GM12873 (cell line): ENCODE results near the gene MEX3A.

ENCODE experiments used
- CTCF ChIP-seq: IDR thresholded peaks from 2 replicates; pipeline ENCODE4 v1.5.1; 2012; ENCODE audit warnings: low read depth, mild to moderate bottlenecking, moderate library complexity, low read length, control low read depth; ENCODE audit not compliant: insufficient read depth; ENCODE audit errors: missing control alignments

MEX3A gene

DNA sequence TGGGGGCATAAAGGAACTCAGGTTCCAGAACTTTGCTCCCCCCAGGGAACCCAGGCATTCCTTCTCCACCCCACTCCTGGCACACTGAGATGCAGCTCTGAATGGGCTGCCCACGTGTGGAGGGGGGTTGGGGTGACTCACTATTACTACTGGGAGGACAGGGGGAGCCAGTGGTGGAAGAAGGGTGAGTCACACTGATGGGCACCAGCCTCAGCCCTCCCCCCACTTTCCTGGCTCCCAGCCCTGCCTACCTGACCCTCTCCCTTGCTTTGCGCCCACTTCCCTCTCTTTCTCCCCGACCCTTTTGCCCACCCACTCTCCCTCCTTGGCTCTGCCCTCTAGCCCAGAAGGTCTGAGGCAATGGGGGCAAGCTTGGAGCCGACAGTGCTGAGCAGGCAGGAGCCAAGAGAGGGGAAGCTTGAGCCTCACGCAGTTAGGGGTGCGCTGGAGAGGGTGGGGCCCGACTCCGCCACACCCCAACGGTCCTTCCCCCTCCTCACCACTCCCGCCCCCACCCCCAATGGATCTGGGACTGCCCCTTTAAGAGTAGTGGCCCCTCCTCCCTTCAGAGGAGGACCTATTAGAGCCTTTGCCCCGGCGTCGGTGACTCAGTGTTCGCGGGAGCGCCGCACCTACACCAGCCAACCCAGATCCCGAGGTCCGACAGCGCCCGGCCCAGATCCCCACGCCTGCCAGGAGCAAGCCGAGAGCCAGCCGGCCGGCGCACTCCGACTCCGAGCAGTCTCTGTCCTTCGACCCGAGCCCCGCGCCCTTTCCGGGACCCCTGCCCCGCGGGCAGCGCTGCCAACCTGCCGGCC, 32.0 kb upstream of the MEX3A start, which contains the start of gene LMNA:
TSS of gene LMNA (plus strand) at position 611 of the 818 bp plus-strand sequence. CDS start 208 bp downstream, outside the sequence.
- TF ChIP-seq CTCF: no peak

DNA sequence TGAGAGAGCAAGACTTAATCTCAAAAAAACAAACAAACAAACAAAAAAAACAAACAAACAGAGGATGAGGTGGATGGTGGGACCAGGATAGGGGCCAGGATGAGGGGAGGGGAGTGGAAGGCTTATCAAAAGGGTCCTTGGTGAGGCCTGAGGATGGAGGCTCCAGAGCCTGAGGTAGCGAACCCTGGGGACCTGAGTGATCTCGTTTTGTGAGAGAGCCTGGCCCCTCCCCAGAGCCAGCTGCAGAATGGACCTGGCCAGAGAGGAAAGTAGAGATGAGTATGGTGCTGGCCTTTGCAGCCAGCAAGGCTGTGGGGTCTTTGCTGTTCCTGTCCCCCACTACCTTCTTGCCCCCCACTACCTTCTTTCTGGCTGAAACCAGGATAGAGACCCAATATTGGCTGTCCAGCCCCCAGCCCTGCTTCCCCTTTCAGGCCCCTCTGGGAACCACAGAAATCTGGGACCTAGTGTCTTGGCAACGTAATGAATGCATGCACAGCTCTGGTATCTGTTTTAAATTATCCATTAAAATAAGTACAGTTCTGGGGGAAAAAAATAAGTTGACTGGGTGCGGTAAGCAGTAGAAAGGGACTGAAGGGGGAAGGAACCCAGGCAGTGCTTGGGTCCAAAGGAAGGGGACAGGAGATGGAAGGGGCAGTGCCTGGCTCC, 31.2 kb upstream of the MEX3A start:
- TF ChIP-seq CTCF: no peak

DNA sequence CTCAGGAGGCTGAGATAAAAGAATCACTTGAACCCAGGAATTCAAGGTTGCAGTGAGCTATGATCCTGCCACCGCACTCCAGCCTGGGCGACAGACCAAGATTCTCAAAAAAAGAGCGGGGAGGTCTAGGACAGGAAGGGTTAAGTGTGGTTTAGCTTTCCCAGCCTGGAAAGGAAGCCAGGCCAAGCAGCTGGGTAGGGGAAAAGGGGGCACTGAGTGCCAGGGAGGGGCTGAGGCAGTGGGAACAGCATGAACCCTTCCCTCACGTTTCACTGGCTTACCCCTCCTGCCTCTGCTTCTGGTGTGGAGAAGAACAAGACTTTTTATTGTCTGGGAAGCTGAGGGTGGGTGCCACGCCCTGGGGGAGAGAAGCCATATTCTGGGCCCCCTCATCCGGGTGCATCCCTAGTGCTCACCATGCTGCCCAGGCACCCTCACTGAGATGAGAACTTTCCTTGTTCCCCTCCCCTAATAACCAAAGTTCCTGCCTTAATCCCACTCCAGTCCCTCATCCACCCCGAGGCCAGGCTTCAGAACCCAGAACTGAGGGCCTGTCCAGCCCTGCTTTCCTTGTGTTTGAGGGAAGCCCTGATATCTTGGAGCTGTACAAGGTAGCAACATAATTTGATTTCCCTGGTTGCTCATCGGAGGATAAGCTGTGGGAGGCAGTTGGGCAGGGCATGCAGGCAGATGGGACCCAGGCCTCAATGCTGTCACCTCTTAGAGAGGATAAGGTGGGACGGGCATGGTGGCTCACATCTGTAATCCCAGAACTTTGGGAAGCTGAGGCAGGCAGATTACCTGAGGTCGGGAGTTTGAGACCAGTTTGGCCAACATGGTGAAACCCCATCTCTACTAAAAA, 30.2 kb upstream of the MEX3A start:
- no peak for TF ChIP-seq CTCF

DNA sequence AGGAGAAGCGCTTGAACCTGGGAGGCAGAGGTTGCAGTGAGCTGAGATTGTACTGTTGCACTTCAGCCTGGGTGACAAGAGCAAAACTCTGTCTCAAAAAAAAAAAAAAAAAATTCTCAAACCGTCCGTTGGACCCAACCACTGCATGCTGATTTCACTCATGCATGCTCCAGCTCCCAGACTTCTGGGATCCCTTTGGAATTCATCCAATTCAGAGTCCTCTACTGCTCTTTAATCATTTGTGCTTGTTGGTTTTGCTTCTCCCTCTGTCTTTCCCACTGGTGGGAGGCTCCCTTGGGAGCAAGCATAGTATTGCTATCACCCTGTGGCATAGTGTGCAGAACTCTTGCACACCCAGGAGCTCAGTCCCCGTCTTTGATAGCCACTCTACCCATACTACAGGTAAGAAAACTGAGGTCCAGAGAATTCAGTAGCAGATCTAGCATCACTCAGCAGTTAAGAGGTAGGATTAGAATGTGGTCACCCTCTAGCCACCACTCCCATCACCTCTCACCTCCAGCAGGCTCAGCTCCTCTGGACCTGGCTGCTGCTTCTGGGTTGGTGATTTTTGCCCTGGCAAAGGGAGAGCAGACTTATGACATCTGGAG, 29.2 kb upstream of the MEX3A start:
- TF ChIP-seq CTCF: no peak

DNA sequence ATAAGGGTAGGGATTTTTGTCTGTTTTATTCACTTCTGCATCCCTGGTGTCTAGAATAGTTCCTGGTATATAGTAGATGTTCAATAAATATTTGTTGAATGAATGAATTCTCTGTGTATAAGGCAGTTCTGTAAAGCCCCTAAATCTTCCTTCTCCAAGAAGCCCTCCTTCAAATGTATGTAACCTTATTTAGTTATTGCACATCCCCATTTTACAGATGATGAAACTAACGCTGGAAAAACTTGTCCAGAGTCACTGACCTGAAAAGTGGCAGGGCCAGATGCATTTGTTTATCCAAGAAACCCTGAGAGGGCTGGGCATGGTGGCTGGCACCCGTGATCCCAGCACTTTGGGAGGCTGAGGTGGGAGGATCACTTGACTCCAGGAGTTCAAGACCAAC, 28.0 kb upstream of the MEX3A start:
- no peak for TF ChIP-seq CTCF

DNA sequence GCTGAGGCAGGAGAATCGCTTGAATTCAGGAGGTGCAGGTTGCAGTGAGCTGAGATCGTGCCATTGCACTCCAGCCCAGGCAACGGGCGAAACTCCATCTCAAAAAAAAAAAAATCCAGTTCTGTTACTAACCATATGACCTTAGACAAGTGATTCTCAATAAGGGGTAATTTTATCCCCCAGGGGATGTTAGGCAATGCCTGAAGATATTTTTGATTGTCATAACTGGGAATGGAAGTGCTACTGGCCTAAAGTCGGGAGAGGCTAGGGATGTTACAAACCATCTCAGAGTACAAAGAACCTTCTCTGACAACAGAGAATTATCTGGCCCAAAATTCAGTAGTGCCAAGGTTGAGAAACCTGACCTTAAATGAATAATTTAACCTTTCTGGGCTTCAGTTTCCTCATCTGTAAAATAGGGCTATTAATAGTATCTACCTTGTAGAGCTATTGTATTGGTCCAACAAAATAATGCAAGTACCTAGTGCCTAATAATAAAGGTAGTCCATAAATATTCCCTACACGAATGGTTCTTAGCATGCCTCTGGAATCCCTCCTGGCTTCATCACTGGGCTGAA, 26.5 kb upstream of the MEX3A start:
- TF ChIP-seq CTCF: no peak
